Measurements from ENCODE around the gene TSEN2. TPM values are rescaled to one million over a fixed set of nuclear protein-coding genes. Genes with fewer than 3 reads are reported as not detected.
"Not testable (repeated sequence)": the region's sequence is repeated elsewhere in the genome, so short reads cannot be mapped to it uniquely, and the experiment has no call there.

TSEN2 gene
- total RNA-seq, 1 donor from 2014 or later, result 28.1 TPM

- DNase-seq (ENCODE audit: low read depth, low spot score), result no peak
- Mint-ChIP-seq H3K9me3 (no peaks in the 10 kb centered on the region), H3K27ac (ENCODE audit: unreplicated experiment) (no peak overlapping the region), H3K4me3 (no peak overlapping the region), H3K27me3 (ENCODE audit: low read depth) (peaks cover 6% of the 10 kb centered on the region), H3K4me1 (no peaks in the 10 kb centered on the region), H3K36me3 (ENCODE audit: low read depth) (no peaks in the 10 kb centered on the region)
- no peak for TF ChIP-seq CTCF (conservative IDR thresholded peaks at IDR 0.05)
Measured at GRCh38 chr3:12454076-12454815, 30.0 kb upstream of the TSEN2 start.

- Mint-ChIP-seq H3K27ac (ENCODE audit: unreplicated experiment) (no peak overlapping the region), H3K4me1 (no peaks in the 10 kb centered on the region), H3K4me3 (no peak overlapping the region), H3K9me3 (no peaks in the 10 kb centered on the region), H3K27me3 (ENCODE audit: low read depth) (peaks cover 2% of the 10 kb centered on the region), H3K36me3 (ENCODE audit: low read depth) (no peaks in the 10 kb centered on the region)
- DNase-seq (ENCODE audit: low read depth, low spot score), result no peak
- no peak for TF ChIP-seq CTCF (conservative IDR thresholded peaks at IDR 0.05)
Measured at GRCh38 chr3:12454816-12455121, 29.5 kb upstream of the TSEN2 start.

- H3K4me1 Mint-ChIP-seq, result no peaks in the 10 kb centered on the region
- H3K27me3 Mint-ChIP-seq (ENCODE audit: low read depth), result peaks cover 2% of the 10 kb centered on the region
- no peak for DNase-seq (ENCODE audit: low read depth, low spot score)
- H3K27ac Mint-ChIP-seq (ENCODE audit: unreplicated experiment), result no peak overlapping the region
- no peak for TF ChIP-seq CTCF (conservative IDR thresholded peaks at IDR 0.05)
- H3K36me3 Mint-ChIP-seq (ENCODE audit: low read depth), result no peaks in the 10 kb centered on the region
- H3K9me3 Mint-ChIP-seq, result no peaks in the 10 kb centered on the region
- H3K4me3 Mint-ChIP-seq, result no peak overlapping the region
Measured at GRCh38 chr3:12455740-12456139, 28.5 kb upstream of the TSEN2 start.

GRCh38 chr3:12456441-12456840 is 27.8 kb upstream of the TSEN2 start:
- peaks cover 2% of the 10 kb centered on the region for H3K27me3 Mint-ChIP-seq (ENCODE audit: low read depth)
- H3K27ac Mint-ChIP-seq (ENCODE audit: unreplicated experiment), result no peak overlapping the region
- no peaks in the 10 kb centered on the region for H3K4me1 Mint-ChIP-seq
- no peaks in the 10 kb centered on the region for H3K36me3 Mint-ChIP-seq (ENCODE audit: low read depth)
- TF ChIP-seq CTCF (conservative IDR thresholded peaks at IDR 0.05), result no peak
- DNase-seq (ENCODE audit: low read depth, low spot score), result no peak
- H3K4me3 Mint-ChIP-seq, result no peak overlapping the region
- H3K9me3 Mint-ChIP-seq, result no peaks in the 10 kb centered on the region

- not testable (repeated sequence) for H3K36me3 Mint-ChIP-seq (ENCODE audit: low read depth); H3K4me1 Mint-ChIP-seq; H3K4me3 Mint-ChIP-seq; H3K9me3 Mint-ChIP-seq; H3K27ac Mint-ChIP-seq (ENCODE audit: unreplicated experiment); H3K27me3 Mint-ChIP-seq (ENCODE audit: low read depth); DNase-seq (ENCODE audit: low read depth, low spot score)
Measured at GRCh38 chr3:12457380-12457779, 26.9 kb upstream of the TSEN2 start.

GRCh38 chr3:12458901-12459300 is 25.4 kb upstream of the TSEN2 start:
- no peak for TF ChIP-seq CTCF (conservative IDR thresholded peaks at IDR 0.05)
- DNase-seq (ENCODE audit: low read depth, low spot score), result no peak
- H3K36me3 Mint-ChIP-seq (ENCODE audit: low read depth), result no peaks in the 10 kb centered on the region
- H3K4me1 Mint-ChIP-seq, result no peaks in the 10 kb centered on the region
- H3K9me3 Mint-ChIP-seq, result no peaks in the 10 kb centered on the region
- H3K4me3 Mint-ChIP-seq, result no peak overlapping the region
- peaks cover 2% of the 10 kb centered on the region for H3K27me3 Mint-ChIP-seq (ENCODE audit: low read depth)
- no peak overlapping the region for H3K27ac Mint-ChIP-seq (ENCODE audit: unreplicated experiment)
